NCI-H2196 (cell line): ENCODE measurements around the gene BTBD19.

Experiments used
- DNase-seq: peaks from one replicate; lab custom pipeline; 2025; ENCODE audit not compliant: unreplicated experiment; lab: John Stamatoyannopoulos, UW

BTBD19 gene

GRCh38 chr1:44855742-44856141 lies 47.4 kb downstream of the BTBD19 start:
- no peak for DNase-seq

- DNase-seq, result no peak
Observed at GRCh38 chr1:44857446-44857845, 49.1 kb downstream of the BTBD19 start.

GRCh38 chr1:44860331-44860730 lies 52.0 kb downstream of the BTBD19 start:
- no peak for DNase-seq

GRCh38 chr1:44860891-44861425 lies 52.6 kb downstream of the BTBD19 start:
- DNase-seq, result no peak

- DNase-seq, result no peak
Observed at GRCh38 chr1:44862829-44863401, 54.6 kb downstream of the BTBD19 start.
